Kidney glomerular epithelial cell (primary cell): ENCODE results near the gene FKBP7.
"Not testable (repeated sequence)": the region's sequence is repeated elsewhere in the genome, so short reads cannot be mapped to it uniquely, and the experiment has no call there.

Experiments used
- DNase-seq: peaks from one replicate; lab custom pipeline; 2025; lab: John Stamatoyannopoulos, UW

Gene FKBP7

DNA sequence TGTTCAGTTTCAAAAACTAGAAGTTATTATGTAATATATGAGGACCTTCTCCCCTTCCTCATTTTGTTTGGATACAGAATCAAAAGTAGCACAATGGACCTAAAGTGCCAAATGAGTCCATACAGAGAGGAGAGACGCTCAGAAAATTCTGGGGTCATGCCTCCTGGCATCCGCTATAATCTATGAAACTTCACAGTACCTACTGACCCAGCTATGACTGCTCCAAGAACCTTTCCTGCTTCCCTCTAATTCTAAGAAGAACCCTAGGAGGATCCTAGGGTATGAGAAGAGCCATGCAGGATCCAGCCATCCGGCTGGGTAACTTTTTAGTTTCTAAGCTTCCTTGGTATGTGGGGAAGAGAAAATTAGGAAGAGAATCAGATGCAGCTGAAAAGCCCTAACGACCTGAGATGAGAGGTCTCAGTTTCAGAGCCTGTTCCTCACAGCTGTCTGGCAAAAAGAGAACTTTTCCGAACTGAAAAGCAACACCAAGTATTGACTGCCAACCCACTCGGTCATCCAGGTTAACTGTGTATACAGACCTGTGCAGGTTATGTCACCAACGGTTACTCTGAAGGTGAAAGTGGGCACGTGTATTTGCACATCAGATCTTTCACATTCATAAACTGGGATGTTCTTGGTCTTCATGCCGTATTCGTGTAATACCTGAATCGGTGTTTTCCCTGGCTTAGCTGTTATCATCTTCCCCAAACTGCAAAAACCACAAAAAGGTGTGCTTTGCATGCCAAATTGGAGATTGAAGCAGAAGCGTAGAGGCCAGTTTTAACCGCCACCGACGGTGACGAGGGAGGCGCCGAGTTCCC lies 28.5 kb downstream of the FKBP7 start:
- no peak for DNase-seq

DNA sequence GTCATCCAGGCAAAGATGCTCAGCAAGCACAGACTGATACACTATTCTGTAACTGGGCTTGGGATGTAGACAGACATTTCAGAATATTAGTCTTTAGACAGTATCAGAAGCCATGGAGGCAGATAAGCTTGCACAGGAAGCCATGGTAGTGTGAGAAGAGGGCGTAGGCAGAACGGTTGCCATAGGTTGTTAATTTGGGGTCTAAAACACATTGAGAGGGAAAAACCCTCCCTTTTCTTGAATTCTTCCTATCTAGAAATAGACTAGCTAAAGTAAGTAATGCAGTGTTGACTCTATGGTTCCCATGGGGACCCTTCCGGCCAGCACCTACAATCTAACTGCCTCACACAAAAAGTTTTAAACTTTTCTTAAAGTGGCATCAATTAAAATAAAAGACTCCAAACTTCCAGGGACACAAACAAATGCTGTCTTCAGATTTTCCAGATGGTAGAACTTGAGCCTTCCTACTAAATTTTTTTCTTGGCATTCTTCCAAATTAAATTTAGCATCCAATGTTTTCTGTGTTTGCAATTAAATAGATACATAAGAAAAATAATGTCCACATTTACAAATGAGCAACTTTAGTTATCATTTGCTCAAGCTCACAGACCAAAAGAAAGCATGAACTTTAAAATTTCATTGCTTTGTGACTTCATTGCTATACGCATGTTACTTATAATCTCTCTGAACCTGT lies 29.3 kb downstream of the FKBP7 start:
- DNase-seq = no peak

GRCh38 chr2:178441426-178441825 lies 37.0 kb downstream of the FKBP7 start:
- DNase-seq = no peak

DNA sequence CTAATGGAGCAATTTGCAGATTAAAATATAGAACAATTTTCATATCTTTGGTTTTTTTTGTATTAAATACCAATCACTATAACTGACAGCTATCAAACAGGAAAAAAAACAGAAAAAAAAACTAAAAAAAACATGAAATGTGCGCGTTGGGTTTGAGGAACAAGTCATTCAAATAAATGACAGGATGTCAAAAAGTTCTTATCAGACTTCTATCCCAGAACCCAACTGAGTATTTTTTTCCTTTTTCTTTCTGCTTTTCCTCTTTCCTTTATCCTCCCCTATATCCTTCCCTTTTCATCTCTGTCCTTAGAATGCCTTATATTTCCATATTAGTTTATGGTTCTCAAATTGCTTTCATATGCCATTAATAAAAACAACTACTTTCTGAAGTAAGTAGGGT lies 41.7 kb downstream of the FKBP7 start:
- no peak for DNase-seq

GRCh38 chr2:178429336-178429735 lies 49.1 kb downstream of the FKBP7 start:
- DNase-seq = no peak

GRCh38 chr2:178428396-178428806 lies 50.0 kb downstream of the FKBP7 start:
- DNase-seq = no peak

DNA sequence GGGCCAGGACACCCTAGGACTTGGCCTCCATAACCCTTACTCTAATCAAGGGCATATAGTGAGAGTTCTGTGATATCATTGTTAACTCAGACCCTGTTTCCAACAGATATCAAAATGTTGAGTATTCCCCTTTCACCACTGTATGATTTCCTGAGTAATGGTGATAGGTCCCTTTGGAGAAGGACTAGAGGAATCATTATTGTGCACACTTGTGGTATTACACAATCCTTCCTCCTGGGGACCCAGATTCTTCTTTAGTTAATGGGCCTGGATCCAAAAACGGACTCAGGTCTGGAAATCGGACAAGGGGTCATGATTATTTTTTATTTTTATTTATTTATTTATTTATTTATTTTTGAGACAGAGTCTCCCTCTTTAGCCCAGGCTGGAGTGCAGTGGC lies 50.9 kb downstream of the FKBP7 start:
- no peak for DNase-seq

DNA sequence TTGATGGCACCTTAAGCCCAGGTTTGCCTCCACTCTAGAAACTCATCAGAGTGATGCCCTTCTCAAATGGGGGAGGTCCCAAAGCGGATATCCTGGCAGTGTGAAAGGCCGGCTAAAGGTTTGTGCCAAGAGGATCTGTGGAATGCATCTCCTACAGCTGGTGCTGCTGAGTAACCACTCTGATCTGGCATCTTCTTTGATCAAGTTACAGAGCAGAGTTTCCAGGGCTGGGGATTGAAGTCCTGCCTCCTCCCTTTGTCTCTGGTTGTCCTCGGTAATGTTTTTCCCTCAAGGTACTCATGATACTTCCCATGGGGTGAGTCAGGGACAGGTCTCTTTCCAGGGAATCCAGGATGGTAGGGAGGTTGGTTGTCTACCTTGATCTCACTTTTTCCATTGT lies 52.0 kb downstream of the FKBP7 start:
- no peak for DNase-seq

DNA sequence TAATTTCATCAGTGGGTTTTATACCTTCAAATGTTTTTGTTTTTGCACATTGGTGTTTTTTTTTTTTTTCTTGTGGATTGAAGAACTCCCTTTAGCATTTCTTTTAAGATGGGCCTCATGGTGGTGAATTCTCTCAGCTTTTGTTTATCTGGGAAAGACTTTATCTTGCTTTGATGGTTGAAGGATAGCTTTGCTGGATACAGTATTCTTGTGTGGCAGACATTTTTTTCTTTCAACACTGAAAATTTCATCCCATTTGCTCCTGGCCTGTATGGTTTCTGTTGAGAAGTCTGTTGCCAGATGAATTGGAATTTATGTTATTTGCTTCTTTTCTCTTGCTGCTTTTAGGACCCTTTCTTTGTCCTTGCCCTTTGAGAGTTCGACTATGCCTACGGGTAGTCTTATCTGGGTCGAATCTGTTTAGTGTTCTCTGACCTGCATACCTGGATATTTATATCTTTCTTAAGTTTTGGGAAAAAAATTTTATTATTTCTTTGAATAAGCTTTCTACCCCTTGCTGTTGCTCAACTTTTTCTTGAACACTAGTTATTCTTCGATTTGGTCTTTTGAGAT lies 53.1 kb downstream of the FKBP7 start:
- no peak for DNase-seq

- DNase-seq = not testable (repeated sequence)
Measured at GRCh38 chr2:178423746-178424145, 54.7 kb downstream of the FKBP7 start.

- no peak for DNase-seq
Measured at GRCh38 chr2:178422097-178422496, 56.3 kb downstream of the FKBP7 start.

GRCh38 chr2:178420463-178420999 lies 57.9 kb downstream of the FKBP7 start:
- no peak for DNase-seq

- peak; percentile 5 for DNase-seq
Measured at GRCh38 chr2:178419123-178419522, 59.3 kb downstream of the FKBP7 start.

DNA sequence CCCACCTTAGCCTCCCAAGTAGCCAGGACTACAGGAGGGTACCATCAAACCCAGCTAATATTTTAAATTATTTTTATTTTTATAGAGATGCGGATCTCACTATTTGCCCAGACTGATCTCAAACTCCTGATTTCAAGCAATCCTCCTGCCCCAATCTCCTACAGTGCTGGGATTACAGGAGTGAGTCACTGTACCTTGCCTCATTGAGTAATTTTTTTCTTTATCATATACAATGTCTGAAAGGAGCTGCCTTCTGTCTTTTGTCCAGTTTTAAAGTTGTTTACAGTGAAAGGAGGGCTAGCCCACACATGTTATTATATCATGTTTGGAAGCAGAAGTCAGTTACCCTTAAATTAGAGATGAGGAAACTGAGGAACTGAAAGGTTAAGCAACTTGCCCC lies 60.0 kb downstream of the FKBP7 start:
- DNase-seq = no peak

GRCh38 chr2:178417916-178418315 lies 60.5 kb downstream of the FKBP7 start:
- DNase-seq = no peak

- no peak for DNase-seq
Measured at GRCh38 chr2:178415979-178416378, 62.4 kb downstream of the FKBP7 start.

GRCh38 chr2:178414266-178415247 lies 63.8 kb downstream of the FKBP7 start:
- DNase-seq = peak; percentile 91
